Uterus (tissue), 2 donors: Measurements from ENCODE around the gene PHC2.

ENCODE experiments used
- POLR2A ChIP-seq, 2 donors: fragments of 450-650 bp; IDR thresholded peaks; one replicate each; pipeline ENCODE4 v1.6.1; 2016; ENCODE audit warnings: antibody characterized with exemption in 2 of 2, mild to moderate bottlenecking in 1 of 2, moderate library complexity in 1 of 2
- TF ChIP-seq, protein P1 (sequence below), 4 experiments: fragments of 200-600 bp in 2 of 4; fragments of 450-650 bp in 2 of 4; sonication (generic) in 2 of 4; IDR thresholded peaks; one replicate each; pipeline ENCODE4 v1.5.1; 2016 to 2019; ENCODE audit warnings: antibody characterized with exemption in 4 of 4, mild to moderate bottlenecking in 2 of 4, moderate library complexity in 1 of 4

DNA sequence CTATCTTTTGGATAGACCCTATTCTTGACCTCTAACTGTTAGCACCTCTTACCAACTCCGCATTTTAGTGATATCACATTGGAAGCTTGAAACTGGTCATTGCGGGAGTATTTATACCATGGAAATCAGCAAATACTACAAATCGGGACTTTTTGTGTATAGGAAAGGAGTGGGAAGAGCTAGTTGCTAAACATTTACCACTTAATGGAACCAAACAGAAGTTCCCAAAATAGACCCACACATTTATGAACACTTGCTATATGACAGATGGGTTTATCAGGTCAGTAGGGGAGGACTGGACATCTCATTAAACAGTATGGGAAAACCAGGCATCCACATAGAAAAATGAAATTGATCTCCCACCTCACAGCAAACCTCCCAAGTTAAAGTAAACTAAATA lies 29.4 kb downstream of the PHC2 start:
- TF ChIP-seq, protein P1, sequence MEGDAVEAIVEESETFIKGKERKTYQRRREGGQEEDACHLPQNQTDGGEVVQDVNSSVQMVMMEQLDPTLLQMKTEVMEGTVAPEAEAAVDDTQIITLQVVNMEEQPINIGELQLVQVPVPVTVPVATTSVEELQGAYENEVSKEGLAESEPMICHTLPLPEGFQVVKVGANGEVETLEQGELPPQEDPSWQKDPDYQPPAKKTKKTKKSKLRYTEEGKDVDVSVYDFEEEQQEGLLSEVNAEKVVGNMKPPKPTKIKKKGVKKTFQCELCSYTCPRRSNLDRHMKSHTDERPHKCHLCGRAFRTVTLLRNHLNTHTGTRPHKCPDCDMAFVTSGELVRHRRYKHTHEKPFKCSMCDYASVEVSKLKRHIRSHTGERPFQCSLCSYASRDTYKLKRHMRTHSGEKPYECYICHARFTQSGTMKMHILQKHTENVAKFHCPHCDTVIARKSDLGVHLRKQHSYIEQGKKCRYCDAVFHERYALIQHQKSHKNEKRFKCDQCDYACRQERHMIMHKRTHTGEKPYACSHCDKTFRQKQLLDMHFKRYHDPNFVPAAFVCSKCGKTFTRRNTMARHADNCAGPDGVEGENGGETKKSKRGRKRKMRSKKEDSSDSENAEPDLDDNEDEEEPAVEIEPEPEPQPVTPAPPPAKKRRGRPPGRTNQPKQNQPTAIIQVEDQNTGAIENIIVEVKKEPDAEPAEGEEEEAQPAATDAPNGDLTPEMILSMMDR (IDR thresholded peaks at IDR 0.05) = no peak
- TF ChIP-seq POLR2A (IDR thresholded peaks at IDR 0.05) = no peak
